Hematopoietic multipotent progenitor cell treated with erythropoietin and hydrocortisone succinate and interleukin-3 and kit ligand, for 8 days (in vitro differentiated cells): ENCODE results near the gene MAP4K4.

Experiments used
- DNase-seq: peaks from one replicate; pipeline ENCODE4 v3.0.0-alpha.2; 2015

Gene MAP4K4

DNA sequence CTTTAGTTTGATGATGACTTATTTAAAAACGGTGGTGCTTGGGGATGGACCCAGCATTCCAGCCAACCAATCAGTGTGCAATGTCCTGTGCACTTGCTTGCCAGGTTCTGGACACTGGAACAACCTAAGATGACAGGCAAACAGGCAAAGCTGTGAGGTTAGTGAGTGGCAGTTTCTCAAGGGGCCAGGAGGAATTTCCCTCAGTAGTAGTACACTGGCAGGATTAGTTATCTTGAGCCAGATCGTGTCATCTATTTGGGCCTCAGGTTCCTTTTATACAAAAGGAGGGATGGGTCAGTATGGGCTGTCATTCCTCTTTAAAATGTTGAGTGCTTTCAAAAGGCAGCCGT is 26.6 kb downstream of the MAP4K4 start:
- no peak for DNase-seq

- no peak for DNase-seq
Measured at GRCh38 chr2:101725038-101725437, 27.5 kb downstream of the MAP4K4 start.

GRCh38 chr2:101725515-101726192 is 28.1 kb downstream of the MAP4K4 start:
- DNase-seq, result peak; percentile 57

- no peak for DNase-seq
Measured at GRCh38 chr2:101728865-101729264, 31.4 kb downstream of the MAP4K4 start.

DNA sequence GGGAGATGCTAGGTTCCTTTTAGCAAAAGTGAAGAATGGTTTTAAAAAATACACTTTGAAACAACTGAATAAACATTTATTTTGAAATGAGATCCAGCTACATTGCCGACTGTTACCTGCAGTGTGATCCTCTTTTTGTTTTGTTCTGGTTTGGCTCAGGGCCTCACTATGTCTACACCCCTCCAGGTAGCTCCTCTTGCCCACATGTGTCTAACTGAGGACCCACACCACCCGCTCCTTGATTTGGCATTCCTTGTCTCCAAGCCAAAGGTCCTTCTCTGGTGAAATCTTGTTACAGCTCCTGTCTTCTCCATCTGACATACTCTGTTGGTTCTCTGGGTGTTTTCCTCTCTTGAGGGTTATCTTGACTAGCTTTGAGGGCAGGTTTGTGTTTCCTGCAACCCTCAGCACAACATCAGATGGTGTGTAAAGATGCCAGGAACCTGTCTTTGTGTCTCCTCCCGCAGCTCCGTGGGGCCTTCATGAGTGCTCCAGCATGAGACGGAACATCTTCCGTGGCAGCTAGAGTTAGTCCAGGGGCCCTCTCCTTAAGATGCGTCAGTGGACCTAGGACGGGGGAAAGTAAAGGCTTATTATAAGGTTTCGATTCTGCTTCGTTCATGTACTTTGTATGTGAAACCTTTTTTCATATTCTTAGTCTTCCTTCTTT is 32.1 kb downstream of the MAP4K4 start:
- DNase-seq, result no peak

- no peak for DNase-seq
Measured at GRCh38 chr2:101731221-101732054, 33.9 kb downstream of the MAP4K4 start.

- no peak for DNase-seq
Measured at GRCh38 chr2:101732199-101732598, 34.7 kb downstream of the MAP4K4 start.

- no peak for DNase-seq
Measured at GRCh38 chr2:101732773-101733256, 35.3 kb downstream of the MAP4K4 start.

DNA sequence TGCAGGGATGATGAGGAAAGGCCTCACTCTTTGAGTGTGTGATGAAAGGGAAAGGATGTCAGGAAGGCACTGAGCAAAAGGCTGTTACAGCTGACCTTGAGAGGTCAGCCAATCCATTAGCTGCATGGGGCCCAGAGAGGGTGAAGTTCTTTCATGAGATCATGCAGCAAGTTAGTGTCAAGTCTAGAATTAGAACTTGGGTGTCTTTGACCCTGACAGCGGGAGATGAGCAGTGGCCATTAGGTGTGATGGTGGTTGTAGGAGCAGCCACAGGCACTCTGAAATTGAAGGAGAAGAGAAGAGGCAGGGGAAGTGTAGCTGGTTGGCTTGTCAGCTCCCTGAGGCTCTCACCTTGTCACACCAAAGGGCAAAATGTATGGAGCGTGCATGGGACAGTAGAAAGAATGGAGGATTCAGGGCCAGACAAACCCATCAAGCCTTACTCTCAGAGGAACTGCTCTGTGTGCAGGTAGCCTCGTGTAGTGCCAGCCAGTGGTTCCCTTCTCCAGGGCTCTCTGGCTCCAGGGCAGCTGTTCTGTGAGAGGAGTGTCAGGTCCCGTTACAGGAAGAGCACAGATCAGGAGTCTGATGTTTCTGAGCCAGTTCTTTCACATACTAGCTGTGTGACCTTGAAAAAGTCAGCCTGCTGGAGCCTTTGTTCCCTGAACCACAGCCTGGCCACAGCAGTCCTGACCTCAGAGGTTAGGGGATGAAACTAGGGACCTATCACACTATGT is 35.9 kb downstream of the MAP4K4 start:
- DNase-seq, result no peak

- no peak for DNase-seq
Measured at GRCh38 chr2:101734505-101735165, 37.1 kb downstream of the MAP4K4 start.

DNA sequence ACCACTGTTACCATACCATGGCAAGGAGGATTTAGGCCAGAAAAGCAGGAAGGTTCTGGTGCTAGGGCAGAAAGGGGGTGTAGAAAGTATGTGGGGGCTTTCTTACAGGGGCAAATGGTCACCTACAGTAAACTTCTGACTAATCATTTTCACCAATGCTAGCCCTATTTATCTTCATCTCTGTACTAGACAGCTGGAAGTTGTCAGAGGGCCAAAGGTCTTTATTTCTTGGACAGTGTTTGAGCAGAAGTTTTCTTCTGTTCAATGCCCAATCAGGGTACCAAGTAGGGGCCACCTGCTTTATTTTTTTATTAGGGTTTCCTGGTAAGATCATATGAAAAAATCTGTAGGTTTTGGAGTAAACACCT is 37.6 kb downstream of the MAP4K4 start:
- DNase-seq, result no peak

GRCh38 chr2:101736233-101736632 is 38.7 kb downstream of the MAP4K4 start:
- no peak for DNase-seq

GRCh38 chr2:101736861-101737291 is 39.4 kb downstream of the MAP4K4 start:
- DNase-seq, result no peak

DNA sequence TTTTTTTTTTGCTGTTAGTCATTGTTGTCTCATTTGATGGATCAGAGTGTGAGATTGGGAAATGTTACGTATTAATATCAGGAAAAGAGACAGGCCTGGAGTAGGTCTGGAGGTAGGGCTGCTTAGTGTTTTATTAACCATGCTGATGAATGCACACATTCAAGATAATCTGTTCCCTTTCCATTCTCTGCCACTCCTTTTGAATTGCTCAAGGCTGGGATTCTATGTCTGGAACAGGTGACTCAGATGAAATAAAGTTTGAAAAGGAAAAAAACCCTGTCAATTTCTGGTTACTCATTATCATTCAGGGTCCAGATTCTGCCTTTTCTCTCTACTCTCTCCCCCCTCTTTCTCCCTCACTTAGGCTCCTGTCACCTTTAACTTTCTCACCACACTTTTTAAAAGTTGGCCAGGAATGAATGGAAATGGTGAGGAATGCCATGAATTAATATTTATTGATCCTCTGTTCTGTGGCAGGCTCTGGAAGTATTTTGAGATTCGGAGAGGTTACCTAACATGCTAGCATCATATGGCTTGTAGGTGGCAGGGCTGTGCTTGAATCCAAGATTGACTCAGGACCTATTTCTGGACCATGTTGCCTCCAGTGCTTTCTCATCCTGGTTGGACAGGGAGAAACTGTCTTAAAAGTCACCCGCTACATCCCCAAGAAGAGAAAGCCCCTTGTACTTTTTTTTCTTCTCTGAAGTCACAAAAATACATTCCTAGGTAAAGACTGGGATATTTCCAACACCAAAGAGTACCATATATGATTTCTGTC is 40.2 kb downstream of the MAP4K4 start:
- DNase-seq, result no peak

DNA sequence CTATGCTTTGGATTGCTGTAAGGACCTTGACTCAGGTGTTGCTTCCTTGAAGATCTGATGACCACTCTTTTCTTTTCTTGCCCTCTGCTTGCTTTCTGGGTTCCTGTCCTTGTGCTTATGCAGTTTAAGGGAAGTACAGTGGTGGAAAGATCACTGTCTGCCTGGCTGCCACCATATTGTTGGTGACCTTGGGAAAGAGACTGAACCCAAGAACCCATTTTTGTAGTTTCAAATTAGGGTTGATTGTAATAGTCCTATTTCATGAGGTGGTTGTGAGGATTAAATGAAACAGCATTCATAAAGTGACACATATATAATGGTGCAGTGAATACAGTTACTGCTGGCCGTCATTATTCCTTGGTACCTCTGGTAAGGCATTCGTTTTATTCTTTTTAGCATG is 41.1 kb downstream of the MAP4K4 start:
- DNase-seq, result no peak

DNA sequence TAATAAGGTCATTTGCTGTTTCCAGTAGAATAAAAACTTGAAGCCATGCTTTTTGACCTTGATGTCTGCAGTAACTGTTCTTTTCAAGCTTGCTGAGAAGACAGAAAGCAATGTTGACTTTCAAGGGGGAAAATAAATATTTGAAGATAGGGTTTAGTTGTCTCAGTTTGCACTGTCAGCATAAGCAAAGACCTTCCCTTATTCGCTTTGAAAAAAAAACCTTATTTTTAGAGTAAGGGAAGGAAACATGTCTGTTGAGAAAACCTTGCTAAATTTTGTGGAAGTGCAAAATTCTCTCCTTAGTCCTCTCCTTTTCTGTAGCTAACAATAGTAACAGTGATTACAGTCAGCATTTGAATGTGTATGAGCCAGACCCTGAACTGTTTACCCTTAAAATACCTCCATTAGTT is 43.1 kb downstream of the MAP4K4 start:
- DNase-seq, result no peak

DNA sequence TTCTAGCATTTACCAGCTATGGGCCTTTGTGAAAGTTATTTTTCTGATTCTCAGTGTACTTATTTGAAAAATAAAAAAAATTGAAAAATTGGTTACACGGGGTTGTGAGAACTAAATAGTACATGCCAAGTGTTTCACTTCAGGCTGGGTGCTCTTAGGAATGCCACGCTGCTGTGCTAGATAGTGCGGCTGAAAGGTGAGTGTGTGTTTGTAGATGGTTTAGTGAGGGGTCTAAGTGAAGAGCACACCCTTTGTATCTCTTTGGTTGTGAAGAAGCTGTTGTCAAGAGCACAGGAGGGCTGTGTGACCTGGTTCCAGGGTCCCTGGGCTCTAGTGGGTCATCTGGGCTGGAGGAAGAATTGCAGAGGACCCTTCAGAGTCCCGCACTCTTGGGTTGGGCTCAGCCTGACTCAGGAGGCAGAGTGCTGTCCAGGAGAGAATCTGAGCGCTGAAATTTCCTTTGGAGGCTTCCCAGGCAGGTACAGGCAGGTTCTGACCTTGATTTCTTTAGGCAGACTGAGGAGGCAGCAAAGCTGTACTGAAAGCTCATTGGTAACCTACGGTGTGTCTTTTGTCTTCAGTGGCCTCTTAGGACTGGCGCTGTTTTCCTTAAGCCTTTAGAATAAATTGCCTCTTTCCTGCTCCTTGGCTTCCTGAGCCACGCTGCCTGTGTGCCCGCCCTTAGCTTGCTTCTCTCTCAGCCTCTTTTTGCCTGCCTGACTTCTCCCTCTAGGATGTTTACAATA is 44.4 kb downstream of the MAP4K4 start:
- DNase-seq, result no peak

GRCh38 chr2:101742547-101742946 is 45.0 kb downstream of the MAP4K4 start:
- no peak for DNase-seq

DNA sequence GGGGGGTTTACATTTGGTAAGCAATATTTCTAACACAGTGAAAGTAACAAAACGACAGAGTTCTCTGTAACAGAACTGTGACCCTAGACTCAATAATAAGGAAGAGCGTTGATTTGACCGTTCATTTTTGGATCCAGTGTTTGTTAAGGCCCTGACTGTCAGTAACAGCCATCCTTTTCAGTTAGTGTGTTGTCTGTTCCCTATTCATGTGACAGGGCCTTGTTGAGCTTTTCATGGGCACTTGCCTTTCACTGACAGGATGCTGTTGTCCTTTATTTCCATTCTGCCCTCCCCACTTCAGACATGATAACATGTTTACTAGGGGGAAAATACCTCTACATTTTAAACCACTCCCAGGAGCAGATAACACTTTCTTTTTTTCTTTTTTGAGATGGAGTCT is 45.8 kb downstream of the MAP4K4 start:
- DNase-seq, result no peak

DNA sequence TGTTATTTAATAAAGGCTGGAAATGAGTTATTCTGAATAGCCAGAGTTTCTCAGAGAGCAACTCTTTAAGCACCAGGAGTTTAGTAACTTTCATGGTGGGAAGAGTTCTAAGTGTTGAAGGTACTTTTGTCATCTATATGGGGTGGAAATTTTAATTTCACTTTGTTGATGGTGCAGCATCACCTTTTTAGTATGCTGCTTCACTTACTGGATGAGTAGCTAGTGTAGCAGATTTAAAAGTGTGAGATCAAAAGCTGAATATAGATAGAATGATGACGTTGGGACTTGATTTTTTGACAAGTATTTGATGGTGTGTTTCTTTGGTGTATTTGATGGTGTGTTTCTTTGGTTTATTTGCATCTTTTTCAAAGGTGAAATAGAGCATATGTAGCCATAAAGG is 47.3 kb downstream of the MAP4K4 start:
- no peak for DNase-seq
